GM23338 (cell line): ENCODE data around the gene ACTG1. TPM values are rescaled to one million over a fixed set of nuclear protein-coding genes. Genes with fewer than 3 reads are reported as not detected.

Source experiments
- ATAC-seq: fragments of 200-7000 bp; cut with Tn5 transposase; 3 replicates; pipeline ENCODE4 v1.9.1; 2020
- DNase-seq: peaks from one replicate; pipeline ENCODE4 v3.0.0-alpha.2; 2015; ENCODE audit warnings: low spot score
- H2AFZ ChIP-seq: fragments of 200-600 bp; sonication (generic); 2 replicates; pipeline ENCODE4 v1.8.0; 2016; ENCODE audit warnings: antibody characterized with exemption, mild to moderate bottlenecking, moderate library complexity
- H3F3A ChIP-seq: fragments of 200-600 bp; sonication (generic); replicated peaks from 2 replicates; pipeline ENCODE4 v1.8.0; 2017; ENCODE audit warnings: antibody characterized with exemption, mixed run types, low read depth
- H3K27ac ChIP-seq: fragments of 200-600 bp; sonication (generic); 2 replicates; pipeline ENCODE4 v1.6.1; 2016; ENCODE audit warnings: low read depth
- H3K27me3 ChIP-seq: fragments of 200-600 bp; sonication (generic); 2 replicates; pipeline ENCODE4 v1.8.0; 2016; ENCODE audit warnings: mild to moderate bottlenecking, mixed run types, moderate library complexity; ENCODE audit not compliant: insufficient read depth
- H3K36me3 ChIP-seq: fragments of 200-600 bp; sonication (generic); 2 replicates; pipeline ENCODE4 v1.8.0; 2016; ENCODE audit warnings: mild to moderate bottlenecking; ENCODE audit not compliant: insufficient read depth
- H3K4me1 ChIP-seq: fragments of 200-600 bp; sonication (generic); 2 replicates; pipeline ENCODE4 v1.8.0; 2016; ENCODE audit warnings: mild to moderate bottlenecking, moderate library complexity; ENCODE audit not compliant: insufficient read depth
- H3K4me2 ChIP-seq: fragments of 200-600 bp; sonication (generic); 2 replicates; pipeline ENCODE4 v1.7.1; 2017; ENCODE audit warnings: mixed run types
- H3K4me3 ChIP-seq: fragments of 200-600 bp; sonication (generic); 2 replicates; pipeline ENCODE4 v1.6.1; 2016; ENCODE audit warnings: mixed run types
- H3K79me2 ChIP-seq: fragments of 200-600 bp; sonication (generic); replicated peaks from 2 replicates; pipeline ENCODE4 v1.8.0; 2017; ENCODE audit warnings: mild to moderate bottlenecking; ENCODE audit not compliant: insufficient read depth
- H3K9me2 ChIP-seq: fragments of 200-600 bp; sonication (generic); 2 replicates; pipeline ENCODE4 v1.8.0; 2017; ENCODE audit not compliant: insufficient read depth
- H4K20me1 ChIP-seq: fragments of 200-600 bp; sonication (generic); replicated peaks from 2 replicates; pipeline ENCODE4 v1.8.0; 2017; ENCODE audit warnings: mild to moderate bottlenecking; ENCODE audit not compliant: insufficient read depth
- H3K27ac Mint-ChIP-seq: 2 replicates; pipeline ENCODE4 v1.8.0; 2020; ENCODE audit warnings: inconsistent platforms, mild to moderate bottlenecking, moderate library complexity, mixed read lengths
- H3K27me3 Mint-ChIP-seq: 3 replicates; pipeline ENCODE4 v1.8.0; 2022; ENCODE audit warnings: low read depth, mild to moderate bottlenecking, moderate library complexity, mixed read lengths, inconsistent platforms; ENCODE audit not compliant: insufficient read depth, poor library complexity
- H3K36me3 Mint-ChIP-seq: 3 replicates; pipeline ENCODE4 v1.8.0; 2021; ENCODE audit warnings: low read depth, mild to moderate bottlenecking, inconsistent platforms, moderate library complexity, mixed read lengths
- H3K4me1 Mint-ChIP-seq: 3 replicates; pipeline ENCODE4 v1.8.0; 2020; ENCODE audit warnings: mild to moderate bottlenecking, inconsistent platforms, mixed read lengths
- H3K4me3 Mint-ChIP-seq: 3 replicates; pipeline ENCODE4 v1.8.0; 2021; ENCODE audit warnings: moderate library complexity, mild to moderate bottlenecking, inconsistent platforms, mixed read lengths
- H3K9me3 Mint-ChIP-seq: 3 replicates; pipeline ENCODE4 v1.8.0; 2020; ENCODE audit warnings: moderate library complexity, mild to moderate bottlenecking, inconsistent platforms, mixed read lengths
- CTCF ChIP-seq, 2 experiments: fragments of 200-600 bp in 1 of 2; sonication (generic) in 1 of 2; conservative IDR thresholded peaks; 2 replicates each; pipeline versions ENCODE4 v1.5.1 to v1.6.1; 2016 to 2017; ENCODE audit warnings: antibody characterized with exemption in 2 of 2, low read depth in 2 of 2, mild to moderate bottlenecking in 2 of 2, moderate library complexity in 1 of 2
- ETS1 ChIP-seq: IDR thresholded peaks from 2 replicates; pipeline ENCODE4 v1.6.1; 2016; ENCODE audit warnings: antibody characterized with exemption
- NANOG ChIP-seq: IDR thresholded peaks from 2 replicates; pipeline ENCODE4 v1.6.1; 2016; ENCODE audit warnings: antibody characterized with exemption, borderline replicate concordance
- POLR2AphosphoS5 ChIP-seq: IDR thresholded peaks from 2 replicates; pipeline ENCODE4 v1.6.1; 2016; ENCODE audit warnings: antibody characterized with exemption, low read depth
- REST ChIP-seq: IDR thresholded peaks from one replicate; pipeline ENCODE4 v1.6.1; 2018; ENCODE audit warnings: antibody characterized with exemption; ENCODE audit not compliant: unreplicated experiment
- ZNF114 ChIP-seq: fragments of 250-450 bp; sonication (Bioruptor Pico); IDR thresholded peaks from 2 replicates; pipeline ENCODE4 v1.5.0; 2020; ENCODE audit warnings: mild to moderate bottlenecking, moderate library complexity
- ZNF331 ChIP-seq: fragments of 250-450 bp; sonication (Bioruptor Pico); IDR thresholded peaks from 2 replicates; pipeline ENCODE4 v1.5.0; 2020; ENCODE audit warnings: low read depth, mild to moderate bottlenecking, moderate library complexity
- ZNF462 ChIP-seq: fragments of 250-450 bp; sonication (Bioruptor Pico); IDR thresholded peaks from 2 replicates; pipeline ENCODE4 v1.5.0; 2020; ENCODE audit warnings: mild to moderate bottlenecking, moderate library complexity
- polyA plus RNA-seq: library from polyadenylated mRNA; unstranded; fragments of >200 nt; fragmentation: Nextera tagmentation; extraction: Ambion mirVana; gene quantifications from 2 replicates; pipeline ENCODE4 v1.2.1, GENCODE V29; 2016
- total RNA-seq: library from RNA; depleted of rRNA; stranded (reverse); fragments of >200 nt; shearing (Covaris generic); gene quantifications from 2 replicates; pipeline ENCODE4 v1.2.3, GENCODE V29; 2014

ACTG1 gene
- total and polyA plus RNA-seq, 2 experiments from 2014 or later, result 1,867 to 4,739 TPM

GRCh38 chr17:81500047-81500446, 12.6 kb downstream of the ACTG1 start (continued):
- TF ChIP-seq ZNF462 (CRISPR knock-in tag), result no peak
- TF ChIP-seq ZNF331 (CRISPR knock-in tag), result no peak
- no peak for TF ChIP-seq REST
- no peak for TF ChIP-seq NANOG
- TF ChIP-seq ZNF114 (CRISPR knock-in tag), result no peak
- TF ChIP-seq POLR2AphosphoS5, result no peak

GRCh38 chr17:81499601-81499970, 13.0 kb downstream of the ACTG1 start:
- no peak overlapping the region; the same call in 1 of the 2 replicates for H3K4me2 ChIP-seq
- 0 out of 2 replicates have a peak, but pooled peaks cover 6% of the 10 kb centered on the region for H3F3A ChIP-seq
- Mint-ChIP-seq H3K9me3 (no peaks in the 10 kb centered on the region), H3K4me1 (0 out of 3 replicates have a peak, but pooled peaks cover 3% of the 10 kb centered on the region), H3K36me3 (no peaks in the 10 kb centered on the region), H3K27ac (no peak overlapping the region), H3K4me3 (no peak overlapping the region), H3K27me3 (peaks cover 5% of the 10 kb centered on the region)
- H3K27me3 ChIP-seq, result no peaks in the 10 kb centered on the region
- no peaks in the 10 kb centered on the region for H3K36me3 ChIP-seq
- H3K4me1 ChIP-seq, result peaks cover 6% of the 10 kb centered on the region; the same call in 1 of the 2 replicates
- H3K9me2 ChIP-seq, result no peaks in the 10 kb centered on the region
- DNase-seq, result no peak
- no peaks in the 10 kb centered on the region for H3K79me2 ChIP-seq
- no peaks in the 10 kb centered on the region for H4K20me1 ChIP-seq
- H3K4me3 ChIP-seq, result no peak overlapping the region
- no peak overlapping the region for H3K27ac ChIP-seq
- no peak for ATAC-seq
- H2AFZ ChIP-seq, result peak overlapping the region; percentile 23; the same call in 1 of the 2 replicates
- TF ChIP-seq ETS1 (no peak), POLR2AphosphoS5 (no peak), CTCF (conservative IDR thresholded peaks at IDR 0.05; ENCODE audit: low read depth in 2 of 2) (no peak), ZNF114 (CRISPR knock-in tag) (no peak)
